Mucosa of stomach (tissue), 1 donor: Measurements from ENCODE around the gene EIF3L.

Experiments used
- H3K27me3 ChIP-seq: one replicate; pipeline ENCODE4 v1.7.0; 2013; ENCODE audit warnings: mild to moderate bottlenecking, low read length; ENCODE audit not compliant: control insufficient read depth, insufficient read depth
- H3K36me3 ChIP-seq: one replicate; pipeline ENCODE4 v1.7.0; 2013; ENCODE audit warnings: low read length; ENCODE audit not compliant: control insufficient read depth, insufficient read depth
- H3K4me1 ChIP-seq: one replicate; pipeline ENCODE4 v1.7.0; 2013; ENCODE audit warnings: mild to moderate bottlenecking, low read length; ENCODE audit not compliant: control insufficient read depth, insufficient read depth
- H3K4me3 ChIP-seq: one replicate; pipeline ENCODE4 v1.7.0; 2013; ENCODE audit warnings: low read length
- H3K9ac ChIP-seq: one replicate; pipeline ENCODE4 v1.7.0; 2013; ENCODE audit warnings: mild to moderate bottlenecking, low read length, moderate library complexity
- H3K9me3 ChIP-seq: one replicate; pipeline ENCODE4 v1.7.0; 2013; ENCODE audit warnings: mild to moderate bottlenecking, low read length, moderate library complexity; ENCODE audit not compliant: control insufficient read depth
- donor health status: Pancreatic carcinoma.

EIF3L gene

GRCh38 chr22:37887584-37888378 lies 38.6 kb downstream of the EIF3L start:
- no peak overlapping the region for H3K9ac ChIP-seq

GRCh38 chr22:37891926-37892325 lies 42.7 kb downstream of the EIF3L start:
- H3K9me3 ChIP-seq: no peaks in the 10 kb centered on the region
- peaks cover 47% of the 10 kb centered on the region for H3K4me1 ChIP-seq
- H3K27me3 ChIP-seq: no peaks in the 10 kb centered on the region
- H3K9ac ChIP-seq: no peak overlapping the region
- no peak overlapping the region for H3K4me3 ChIP-seq
- peaks cover 5% of the 10 kb centered on the region for H3K36me3 ChIP-seq

More at GRCh38 chr22:37887584-37888378, 38.6 kb downstream of the EIF3L start:
- Histone ChIP-seq H3K27me3 (no peaks in the 10 kb centered on the region), H3K9me3 (no peaks in the 10 kb centered on the region), H3K4me3 (no peak overlapping the region), H3K36me3 (peaks cover 5% of the 10 kb centered on the region), H3K4me1 (peaks cover 8% of the 10 kb centered on the region)

GRCh38 chr22:37892566-37893335 lies 43.5 kb downstream of the EIF3L start:
- Histone ChIP-seq H3K9ac (no peak overlapping the region), H3K9me3 (no peaks in the 10 kb centered on the region), H3K4me1 (peaks cover 50% of the 10 kb centered on the region)

GRCh38 chr22:37893583-37893983 lies 44.4 kb downstream of the EIF3L start:
- Histone ChIP-seq H3K4me3 (no peak overlapping the region), H3K9me3 (no peaks in the 10 kb centered on the region), H3K9ac (no peak overlapping the region), H3K27me3 (no peaks in the 10 kb centered on the region), H3K4me1 (peaks cover 57% of the 10 kb centered on the region), H3K36me3 (peaks cover 5% of the 10 kb centered on the region)

More at GRCh38 chr22:37892566-37893335, 43.5 kb downstream of the EIF3L start:
- H3K4me3 ChIP-seq: no peak overlapping the region
- no peaks in the 10 kb centered on the region for H3K27me3 ChIP-seq
- peaks cover 5% of the 10 kb centered on the region for H3K36me3 ChIP-seq

- H3K9ac ChIP-seq: peak overlapping the region; percentile 4
- H3K4me1 ChIP-seq: peaks cover 62% of the 10 kb centered on the region
- H3K36me3 ChIP-seq: no peaks in the 10 kb centered on the region
- H3K4me3 ChIP-seq: no peak overlapping the region
- H3K27me3 ChIP-seq: no peaks in the 10 kb centered on the region
- H3K9me3 ChIP-seq: no peaks in the 10 kb centered on the region
Measured at GRCh38 chr22:37894939-37895670, 45.9 kb downstream of the EIF3L start.

GRCh38 chr22:37896181-37896592 lies 47.0 kb downstream of the EIF3L start:
- H3K4me3 ChIP-seq: no peak overlapping the region
- peak overlapping the region; percentile 82 for H3K9ac ChIP-seq
- H3K36me3 ChIP-seq: no peaks in the 10 kb centered on the region
- peaks cover 66% of the 10 kb centered on the region for H3K4me1 ChIP-seq
- no peaks in the 10 kb centered on the region for H3K27me3 ChIP-seq
- no peaks in the 10 kb centered on the region for H3K9me3 ChIP-seq

GRCh38 chr22:37896939-37897338 lies 47.7 kb downstream of the EIF3L start:
- Histone ChIP-seq H3K9ac (peak overlapping the region; percentile 82), H3K4me1 (peaks cover 73% of the 10 kb centered on the region), H3K9me3 (no peaks in the 10 kb centered on the region)

GRCh38 chr22:37897807-37898206 lies 48.6 kb downstream of the EIF3L start:
- H3K4me1 ChIP-seq: peaks cover 70% of the 10 kb centered on the region
- no peak overlapping the region for H3K4me3 ChIP-seq
- H3K36me3 ChIP-seq: no peaks in the 10 kb centered on the region
- H3K27me3 ChIP-seq: no peaks in the 10 kb centered on the region
- H3K9ac ChIP-seq: no peak overlapping the region
- H3K9me3 ChIP-seq: no peaks in the 10 kb centered on the region

More at GRCh38 chr22:37896939-37897338, 47.7 kb downstream of the EIF3L start:
- Histone ChIP-seq H3K36me3 (no peaks in the 10 kb centered on the region), H3K4me3 (no peak overlapping the region), H3K27me3 (no peaks in the 10 kb centered on the region)

DNA sequence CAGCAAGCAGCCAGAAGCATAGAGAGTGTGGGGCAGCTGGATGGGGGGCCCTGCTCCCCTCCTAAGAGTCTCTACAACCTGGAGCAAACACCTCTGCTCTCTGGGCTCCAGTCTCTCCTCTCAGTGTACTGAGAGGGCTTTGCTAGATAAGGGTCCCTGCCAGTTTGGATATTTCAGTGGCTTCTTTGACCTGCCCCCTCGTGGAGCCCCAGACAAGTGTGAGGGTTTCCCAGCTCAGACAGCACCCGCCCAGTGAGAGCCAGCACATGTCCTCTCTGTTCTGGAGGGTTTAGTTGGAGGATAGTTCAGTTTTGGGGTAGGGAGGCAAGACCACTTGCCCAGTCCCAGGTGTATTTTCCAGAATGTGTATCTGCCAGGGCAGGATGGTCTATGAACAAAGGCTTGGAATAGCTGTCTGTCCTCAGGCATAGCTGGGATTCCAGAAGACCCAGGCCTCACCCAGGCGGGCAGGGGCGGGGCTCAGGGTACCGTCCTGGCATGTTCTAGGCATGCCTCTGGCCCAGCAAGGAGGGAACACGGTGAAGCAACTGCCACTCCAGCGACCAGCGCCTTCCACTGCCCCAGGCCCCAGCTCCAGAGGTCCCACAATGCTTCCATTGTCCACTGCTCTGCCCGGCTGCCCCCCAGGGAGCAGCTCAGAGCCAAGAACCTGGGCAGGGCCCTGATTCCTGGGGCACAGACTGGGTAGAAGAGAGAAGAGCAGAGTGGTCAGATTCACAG lies 49.4 kb downstream of the EIF3L start:
- H3K9me3 ChIP-seq: no peaks in the 10 kb centered on the region
- peaks cover 62% of the 10 kb centered on the region for H3K4me1 ChIP-seq
- no peaks in the 10 kb centered on the region for H3K27me3 ChIP-seq
- H3K9ac ChIP-seq: no peak overlapping the region
- H3K4me3 ChIP-seq: no peak overlapping the region
- no peaks in the 10 kb centered on the region for H3K36me3 ChIP-seq

- H3K4me3 ChIP-seq: no peak overlapping the region
- H3K4me1 ChIP-seq: peaks cover 43% of the 10 kb centered on the region
Measured at GRCh38 chr22:37904572-37905533, 55.6 kb downstream of the EIF3L start.

More at GRCh38 chr22:37904572-37905533, 55.6 kb downstream of the EIF3L start:
- no peaks in the 10 kb centered on the region for H3K27me3 ChIP-seq
- H3K9me3 ChIP-seq: no peaks in the 10 kb centered on the region
- peak overlapping the region; percentile 70 for H3K9ac ChIP-seq
- H3K36me3 ChIP-seq: no peaks in the 10 kb centered on the region
